AG04450 (cell line): Measurements from ENCODE around the gene COBLL1. TPM values are rescaled to one million over a fixed set of nuclear protein-coding genes. Genes with fewer than 3 reads are reported as not detected.

Experiments used
- CTCF ChIA-PET: fragments of 300-600, 350-600 bp; formaldehyde crosslinking; extraction: SDS; loops from one replicate; lab custom pipeline; 2022; ENCODE audit warnings: antibody characterized with exemption, inconsistent platforms; lab: Charles Lee
- POLR2A ChIA-PET: fragments of 350-600 bp; formaldehyde crosslinking; extraction: SDS; loops from one replicate; lab custom pipeline; 2021; ENCODE audit warnings: antibody characterized with exemption, inconsistent platforms; lab: Yijun Ruan, JAX
- DNase-seq: peaks from one replicate; pipeline ENCODE4 v3.0.0-alpha.2; 2011; ENCODE audit warnings: low read depth, low spot score
- H3K27ac ChIP-seq: one replicate; pipeline ENCODE4 v1.5.1; 2012; ENCODE audit warnings: low read depth, low read length, control low read depth
- H3K27me3 ChIP-seq: one replicate; pipeline ENCODE4 v1.6.0; 2012; ENCODE audit warnings: low read length; ENCODE audit not compliant: control insufficient read depth, insufficient read depth
- H3K4me3 ChIP-seq: 2 replicates; pipeline ENCODE4 v1.5.1; 2011; ENCODE audit warnings: mild to moderate bottlenecking, low read depth, low read length, control low read depth
- H3K9me3 ChIP-seq: 2 replicates; pipeline ENCODE4 v1.5.1; 2012; ENCODE audit warnings: low read length; ENCODE audit not compliant: control insufficient read depth, insufficient read depth
- CTCF ChIP-seq: IDR thresholded peaks from 2 replicates; pipeline ENCODE4 v1.5.1; 2011; ENCODE audit warnings: low read depth, low read length, control low read depth, inconsistent platforms
- polyA plus RNA-seq: library from polyadenylated mRNA; depleted of rRNA; stranded (reverse); fragments of >200 nt; gene quantifications from 2 replicates; pipeline ENCODE4 v1.2.3, GENCODE V29; 2011

The COBLL1 gene
- polyA plus RNA-seq, 1 experiment: 0.79 TPM

GRCh38 chr2:164688896-164689419 lies 152.7 kb downstream of the COBLL1 start:
- Histone ChIP-seq H3K27ac (no peak overlapping the region), H3K4me3 (no peak overlapping the region), H3K9me3 (no peaks in the 10 kb centered on the region), H3K27me3 (no peaks in the 10 kb centered on the region)
- DNase-seq: no peak
- no peak for TF ChIP-seq CTCF
- ChIA-PET CTCF (no interaction called here), POLR2A (no interaction called here)

- CTCF ChIA-PET: interaction anchor here (1.0 kb wide), 1 partner anchor 17 kb away, joined by 3 read pairs; no protein-coding TSS in a partner anchor
- Histone ChIP-seq H3K27me3 (no peaks in the 10 kb centered on the region), H3K9me3 (no peaks in the 10 kb centered on the region), H3K4me3 (no peak overlapping the region), H3K27ac (no peak overlapping the region)
- TF ChIP-seq CTCF: no peak
- no peak for DNase-seq
- POLR2A ChIA-PET: no interaction called here
Observed at GRCh38 chr2:164681009-164681408, 160.6 kb downstream of the COBLL1 start.

DNA sequence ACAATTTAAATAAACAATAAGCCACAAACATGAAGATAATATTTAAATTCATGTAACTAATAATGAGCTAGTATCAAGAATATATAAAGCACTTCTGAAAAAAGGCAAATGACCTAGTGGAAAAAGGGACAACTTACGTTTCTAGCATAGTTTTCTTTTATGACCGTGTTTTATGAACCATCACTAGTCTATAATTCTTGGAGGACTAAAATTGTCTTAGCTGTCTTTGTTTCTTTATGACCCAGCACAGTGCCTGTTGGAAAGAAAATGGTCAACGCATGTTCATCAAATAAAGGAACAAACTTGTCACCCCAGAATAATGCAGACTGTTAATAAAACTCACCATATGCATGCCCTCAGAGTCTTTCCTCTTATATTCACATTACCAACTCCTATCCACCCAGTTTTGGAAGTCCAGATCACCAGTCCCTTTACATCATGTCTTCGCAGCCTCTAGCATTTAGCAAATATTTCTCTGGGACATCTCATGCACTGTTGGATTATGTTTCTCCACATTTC lies 162.9 kb downstream of the COBLL1 start:
- Histone ChIP-seq H3K27me3 (no peaks in the 10 kb centered on the region), H3K4me3 (no peak overlapping the region), H3K27ac (no peak overlapping the region), H3K9me3 (no peaks in the 10 kb centered on the region)
- DNase-seq: no peak
- POLR2A ChIA-PET: no interaction called here
- CTCF ChIA-PET: no interaction called here
- TF ChIP-seq CTCF: no peak

- Histone ChIP-seq H3K4me3 (no peak overlapping the region), H3K9me3 (no peaks in the 10 kb centered on the region), H3K27ac (no peak overlapping the region), H3K27me3 (no peaks in the 10 kb centered on the region)
- POLR2A ChIA-PET: no interaction called here
- no peak for DNase-seq
- no peak for TF ChIP-seq CTCF
- CTCF ChIA-PET: no interaction called here
Observed at GRCh38 chr2:164677733-164678132, 163.9 kb downstream of the COBLL1 start.

DNA sequence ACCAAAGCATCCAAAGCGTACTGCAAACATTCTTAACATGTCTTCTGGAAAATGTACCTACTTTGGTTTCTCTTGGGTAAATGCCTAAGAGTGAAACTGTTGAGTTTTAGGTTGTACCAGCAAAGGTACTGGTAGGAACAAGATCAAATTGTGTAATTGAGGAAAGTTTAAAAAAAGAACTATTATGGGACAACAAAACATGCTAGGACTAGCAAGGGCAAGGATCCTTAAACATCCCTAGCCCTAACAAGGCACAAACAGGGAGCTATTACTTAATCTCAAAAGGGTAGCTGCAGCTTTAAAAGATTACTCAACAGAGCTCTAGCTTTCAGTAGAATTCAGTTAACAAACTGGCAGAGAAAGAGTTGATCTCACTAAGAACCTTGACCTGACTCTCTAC lies 164.4 kb downstream of the COBLL1 start:
- no peak for TF ChIP-seq CTCF
- Histone ChIP-seq H3K9me3 (no peaks in the 10 kb centered on the region), H3K4me3 (no peak overlapping the region), H3K27me3 (no peaks in the 10 kb centered on the region), H3K27ac (no peak overlapping the region)
- ChIA-PET CTCF (no interaction called here), POLR2A (no interaction called here)
- no peak for DNase-seq
